ENCODE data around the gene C3orf18. TPM values are rescaled to one million over a fixed set of nuclear protein-coding genes. Genes with fewer than 3 reads are reported as not detected.

C3orf18 gene
- total and polyA plus RNA-seq, 10 of the 15 experiments (the other 5 are each of a cell fraction or from before 2014, with no cell fraction given): 0.06 to 3.2 (median 0.66) TPM

DNA sequence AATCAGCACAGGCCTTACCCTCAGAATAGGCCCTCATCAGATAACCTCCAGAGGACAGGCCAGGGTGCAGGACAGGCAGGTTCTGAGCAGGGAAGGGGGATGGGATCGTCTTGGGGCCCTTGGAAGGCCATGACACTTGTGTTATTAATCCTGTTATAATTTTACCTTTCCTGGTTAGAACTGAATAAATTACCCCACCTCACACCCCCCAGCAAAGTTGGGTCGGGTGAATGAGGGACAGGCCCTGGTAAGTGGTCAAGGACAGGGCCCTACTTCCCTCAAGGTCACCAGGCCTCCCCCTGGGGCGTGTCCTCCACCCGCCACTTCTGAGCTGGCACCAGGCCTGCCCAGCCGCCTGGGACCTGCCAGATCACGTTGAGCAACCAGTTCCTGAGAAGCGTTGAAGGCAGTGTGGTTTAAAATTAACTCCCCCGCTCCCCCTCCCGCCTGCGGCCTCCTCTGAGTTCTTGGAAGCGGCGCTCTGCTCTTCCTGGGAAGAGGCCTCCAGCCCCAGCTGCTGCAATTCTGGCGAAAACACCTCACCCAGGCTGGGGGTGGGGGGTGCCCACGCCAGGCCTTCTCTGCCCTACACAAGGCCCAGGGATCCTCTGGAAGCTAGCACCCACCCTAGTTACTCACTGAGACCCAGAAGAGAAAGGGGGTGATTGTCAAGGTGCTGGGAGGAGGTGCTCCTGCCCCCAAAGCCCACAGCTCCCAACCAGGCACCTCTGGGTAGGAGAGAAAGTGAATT, 33.5 kb upstream of the C3orf18 start (continued):
- TF ChIP-seq IKZF2 (IDR thresholded peaks at IDR 0.05): peak; percentile 33 to 55; a peak in 1 of 4 replicates
- TF ChIP-seq, protein P1, sequence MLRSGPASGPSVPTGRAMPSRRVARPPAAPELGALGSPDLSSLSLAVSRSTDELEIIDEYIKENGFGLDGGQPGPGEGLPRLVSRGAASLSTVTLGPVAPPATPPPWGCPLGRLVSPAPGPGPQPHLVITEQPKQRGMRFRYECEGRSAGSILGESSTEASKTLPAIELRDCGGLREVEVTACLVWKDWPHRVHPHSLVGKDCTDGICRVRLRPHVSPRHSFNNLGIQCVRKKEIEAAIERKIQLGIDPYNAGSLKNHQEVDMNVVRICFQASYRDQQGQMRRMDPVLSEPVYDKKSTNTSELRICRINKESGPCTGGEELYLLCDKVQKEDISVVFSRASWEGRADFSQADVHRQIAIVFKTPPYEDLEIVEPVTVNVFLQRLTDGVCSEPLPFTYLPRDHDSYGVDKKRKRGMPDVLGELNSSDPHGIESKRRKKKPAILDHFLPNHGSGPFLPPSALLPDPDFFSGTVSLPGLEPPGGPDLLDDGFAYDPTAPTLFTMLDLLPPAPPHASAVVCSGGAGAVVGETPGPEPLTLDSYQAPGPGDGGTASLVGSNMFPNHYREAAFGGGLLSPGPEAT (IDR thresholded peaks at IDR 0.05; ENCODE audit: low read depth): peak; percentile 23; the same call in 1 of the 2 replicates

DNA sequence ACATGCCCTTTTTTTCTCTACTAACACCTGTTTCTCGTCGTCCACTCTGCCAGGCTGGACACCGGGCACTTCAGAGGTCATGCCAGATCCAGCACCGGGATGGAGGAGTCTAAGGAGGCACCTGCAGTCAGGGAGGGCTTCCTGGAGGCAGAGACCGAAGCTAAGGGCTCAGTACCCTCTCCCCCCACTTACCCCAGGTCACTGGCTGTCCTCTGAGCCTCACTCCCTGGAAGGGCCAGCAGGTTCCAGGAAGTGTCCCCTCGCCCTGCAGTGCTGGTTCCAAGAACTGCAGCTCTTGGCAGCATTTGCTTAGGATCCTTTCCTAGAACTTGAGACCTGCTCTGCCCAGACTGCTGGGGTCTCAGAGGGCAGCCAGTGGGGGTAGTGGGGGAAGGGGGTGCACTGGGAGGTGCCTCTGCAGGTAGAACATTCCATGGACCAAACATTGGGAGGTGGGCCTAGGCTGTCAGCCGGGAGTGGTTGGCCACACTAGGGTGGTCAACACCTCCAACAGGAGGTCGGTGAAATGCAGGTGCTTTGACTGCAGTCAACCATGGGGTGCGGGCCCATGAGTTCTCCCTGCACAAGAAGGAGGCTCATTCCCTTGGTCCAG, 32.7 kb upstream of the C3orf18 start:
- SMC1A ChIA-PET (ENCODE audit: uncharacterized antibody, unreplicated experiment): interaction anchor here (1.4 to 3.3 kb wide), 3 partner anchors 10 to 16 kb away, joined by 5 to 15 read pairs (median 11); partner anchors contain the start of gene CISH
- no peaks in the 10 kb centered on the region for H3K27me3 ChIP-seq (replicated peaks in 1 of 2; ENCODE audit: control insufficient read depth in 2 of 2, insufficient read depth in 2 of 2, low read length in 1 of 2)
- H3K79me2 ChIP-seq (ENCODE audit: control insufficient read depth, insufficient read depth, low read length): no peaks in the 10 kb centered on the region
- ATAC-seq (no peak), FAIRE-seq (no peak), DNase-seq (ENCODE audit: low read depth, low spot score) (no peak)
- intact Hi-C loops (cut with micrococcal nuclease; ENCODE audit: unreplicated experiment) (no loop called here), in situ Hi-C loops (cut with MboI) (loop anchor here (25.0 kb wide), 1 partner anchor 1087 kb away; no protein-coding TSS in a partner anchor)
- WGBS (ENCODE audit: insufficient coverage, insufficient replicate concordance, low lambda C conversion rate, missing lambda C conversion rate): 34% methylated on average over 9 of the region's 9 CpGs
- POLR2A ChIA-PET: interaction anchor here (0.5 to 7.6 kb wide), 5 partner anchors 10 to 32 kb away, joined by 3 to 65 read pairs (median 10); partner anchors contain the start of genes C3orf18, CISH and HEMK1
- no peaks in the 10 kb centered on the region for H3K36me3 ChIP-seq (ENCODE audit: control insufficient read depth in 2 of 2, insufficient read depth in 2 of 2, low read length in 1 of 2)
- peaks cover 18% of the 10 kb centered on the region for H3K4me1 ChIP-seq (ENCODE audit: control insufficient read depth, insufficient read depth, low read length)
- BruUV-seq (replicated peaks): no TSS peak
- H3K9me3 ChIP-seq (replicated peaks; ENCODE audit: control insufficient read depth, insufficient read depth, low read length): no peaks in the 10 kb centered on the region
- RAD21 ChIA-PET (ENCODE audit: unreplicated experiment): interaction anchor here (1.0 to 3.0 kb wide), 3 partner anchors 10 to 31 kb away, joined by 4 to 32 read pairs (median 6); partner anchors contain the start of gene HEMK1
- no peaks in the 10 kb centered on the region for H4K20me1 ChIP-seq (ENCODE audit: control insufficient read depth, insufficient read depth)
- no peak overlapping the region; the same call in 1 of the 2 replicates for H3K4me2 ChIP-seq (ENCODE audit: control insufficient read depth, insufficient read depth)
- CTCF ChIA-PET: interaction anchor here (2.3 to 4.8 kb wide), 4 partner anchors 9 to 13 kb away, joined by 7 to 42 read pairs (median 14); partner anchors contain the start of gene CISH
- no peak overlapping the region for H3K4me3 ChIP-seq
- H3K27ac ChIP-seq (ENCODE audit: control insufficient read depth, insufficient read depth): no peak overlapping the region
- TF ChIP-seq CHD4 (IDR thresholded peaks at IDR 0.05): no peak
- no peak for TF ChIP-seq ZNF217 (IDR thresholded peaks at IDR 0.05)
- TF ChIP-seq ESRRA (IDR thresholded peaks at IDR 0.05; ENCODE audit: low read length): no peak
- TF ChIP-seq EZH2 (IDR thresholded peaks at IDR 0.05; ENCODE audit: borderline replicate concordance, control insufficient read depth, low read depth, low read length): no peak
- TF ChIP-seq EGR1 (IDR thresholded peaks at IDR 0.05; ENCODE audit: borderline replicate concordance in 1 of 2, low read depth in 2 of 2, low read length in 2 of 2): no peak
- TF ChIP-seq, protein P2, sequence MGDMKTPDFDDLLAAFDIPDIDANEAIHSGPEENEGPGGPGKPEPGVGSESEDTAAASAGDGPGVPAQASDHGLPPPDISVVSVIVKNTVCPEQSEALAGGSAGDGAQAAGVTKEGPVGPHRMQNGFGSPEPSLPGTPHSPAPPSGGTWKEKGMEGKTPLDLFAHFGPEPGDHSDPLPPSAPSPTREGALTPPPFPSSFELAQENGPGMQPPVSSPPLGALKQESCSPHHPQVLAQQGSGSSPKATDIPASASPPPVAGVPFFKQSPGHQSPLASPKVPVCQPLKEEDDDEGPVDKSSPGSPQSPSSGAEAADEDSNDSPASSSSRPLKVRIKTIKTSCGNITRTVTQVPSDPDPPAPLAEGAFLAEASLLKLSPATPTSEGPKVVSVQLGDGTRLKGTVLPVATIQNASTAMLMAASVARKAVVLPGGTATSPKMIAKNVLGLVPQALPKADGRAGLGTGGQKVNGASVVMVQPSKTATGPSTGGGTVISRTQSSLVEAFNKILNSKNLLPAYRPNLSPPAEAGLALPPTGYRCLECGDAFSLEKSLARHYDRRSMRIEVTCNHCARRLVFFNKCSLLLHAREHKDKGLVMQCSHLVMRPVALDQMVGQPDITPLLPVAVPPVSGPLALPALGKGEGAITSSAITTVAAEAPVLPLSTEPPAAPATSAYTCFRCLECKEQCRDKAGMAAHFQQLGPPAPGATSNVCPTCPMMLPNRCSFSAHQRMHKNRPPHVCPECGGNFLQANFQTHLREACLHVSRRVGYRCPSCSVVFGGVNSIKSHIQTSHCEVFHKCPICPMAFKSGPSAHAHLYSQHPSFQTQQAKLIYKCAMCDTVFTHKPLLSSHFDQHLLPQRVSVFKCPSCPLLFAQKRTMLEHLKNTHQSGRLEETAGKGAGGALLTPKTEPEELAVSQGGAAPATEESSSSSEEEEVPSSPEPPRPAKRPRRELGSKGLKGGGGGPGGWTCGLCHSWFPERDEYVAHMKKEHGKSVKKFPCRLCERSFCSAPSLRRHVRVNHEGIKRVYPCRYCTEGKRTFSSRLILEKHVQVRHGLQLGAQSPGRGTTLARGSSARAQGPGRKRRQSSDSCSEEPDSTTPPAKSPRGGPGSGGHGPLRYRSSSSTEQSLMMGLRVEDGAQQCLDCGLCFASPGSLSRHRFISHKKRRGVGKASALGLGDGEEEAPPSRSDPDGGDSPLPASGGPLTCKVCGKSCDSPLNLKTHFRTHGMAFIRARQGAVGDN (IDR thresholded peaks at IDR 0.05): no peak
- no peak for TF ChIP-seq MTA2 (IDR thresholded peaks at IDR 0.05; ENCODE audit: low read depth)
- TF ChIP-seq TBL1XR1 (IDR thresholded peaks at IDR 0.05; ENCODE audit: low read depth, low read length): no peak
- no peak for TF ChIP-seq POLR2A (IDR thresholded peaks at IDR 0.05; ENCODE audit: low read depth, low read length)
- TF ChIP-seq RB1 (IDR thresholded peaks at IDR 0.05; ENCODE audit: borderline replicate concordance): no peak
- TF ChIP-seq TAF1 (IDR thresholded peaks at IDR 0.05; ENCODE audit: borderline replicate concordance, low read depth, low read length): no peak
- H3K9ac ChIP-seq (ENCODE audit: control insufficient read depth, insufficient read depth, low read length): no peak overlapping the region
- H2AFZ ChIP-seq (ENCODE audit: control insufficient read depth, low read depth, low read length): peak overlapping the region; percentile 83
